ENCODE measurements around the gene KRTAP10-7.
A peak's percentile ranks its signal among the peaks of the same experiment; 100 is the strongest.
"Not testable (repeated sequence)": the region's sequence is repeated elsewhere in the genome, so short reads cannot be mapped to it uniquely, and the experiment has no call there.

KRTAP10-7 gene

GRCh38 chr21:44632067-44632466 is 31.7 kb downstream of the KRTAP10-7 start:
- DNase-seq (ENCODE audit: low read depth, low spot score): no peak

- DNase-seq (ENCODE audit: low read depth, low spot score): no peak
Measured at GRCh38 chr21:44636209-44637017, 36.0 kb downstream of the KRTAP10-7 start.

GRCh38 chr21:44637018-44637850 is 36.8 kb downstream of the KRTAP10-7 start, which contains the start of gene KRTAP10-10:
Gene KRTAP10-10 (plus strand): TSS chr21:44637356. CDS start chr21:44637418, 62 bp downstream.
- no peak for DNase-seq (ENCODE audit: low read depth, low spot score)

GRCh38 chr21:44637851-44638348 is 37.5 kb downstream of the KRTAP10-7 start:
- not testable (repeated sequence) for DNase-seq (ENCODE audit: low read depth, low spot score)

GRCh38 chr21:44638506-44639330 is 38.3 kb downstream of the KRTAP10-7 start:
- not testable (repeated sequence) for DNase-seq (ENCODE audit: low read depth, low spot score)

GRCh38 chr21:44639331-44639655 is 38.9 kb downstream of the KRTAP10-7 start:
- DNase-seq (ENCODE audit: low read depth, low spot score): no peak

- no peak for DNase-seq (ENCODE audit: low read depth, low spot score)
Measured at GRCh38 chr21:44640761-44641160, 40.4 kb downstream of the KRTAP10-7 start.

GRCh38 chr21:44643741-44644310 is 43.4 kb downstream of the KRTAP10-7 start:
- DNase-seq (ENCODE audit: low read depth, low spot score): no peak

GRCh38 chr21:44644878-44645277 is 44.5 kb downstream of the KRTAP10-7 start:
- DNase-seq (ENCODE audit: low read depth, low spot score): no peak

GRCh38 chr21:44646366-44647221 is 46.2 kb downstream of the KRTAP10-7 start, which contains the start of gene KRTAP10-11:
Gene KRTAP10-11 (plus strand): TSS chr21:44646414. CDS start chr21:44646459, 45 bp downstream.
- DNase-seq (ENCODE audit: low read depth, low spot score): peak; percentile 34

- DNase-seq (ENCODE audit: low read depth, low spot score): peak; percentile 62
Measured at GRCh38 chr21:44647222-44647552, 46.8 kb downstream of the KRTAP10-7 start.

GRCh38 chr21:44648557-44649311 is 48.3 kb downstream of the KRTAP10-7 start:
- no peak for DNase-seq (ENCODE audit: low read depth, low spot score)

GRCh38 chr21:44649521-44650100 is 49.2 kb downstream of the KRTAP10-7 start:
- DNase-seq (ENCODE audit: low read depth, low spot score): no peak

- DNase-seq (ENCODE audit: low read depth, low spot score): no peak
Measured at GRCh38 chr21:44650265-44650972, 50.0 kb downstream of the KRTAP10-7 start.

- no peak for DNase-seq (ENCODE audit: low read depth, low spot score)
Measured at GRCh38 chr21:44650973-44651675, 50.7 kb downstream of the KRTAP10-7 start.

Measured in ELF-1 (cell line).